ENCODE results near the gene ASIC2.

DNA sequence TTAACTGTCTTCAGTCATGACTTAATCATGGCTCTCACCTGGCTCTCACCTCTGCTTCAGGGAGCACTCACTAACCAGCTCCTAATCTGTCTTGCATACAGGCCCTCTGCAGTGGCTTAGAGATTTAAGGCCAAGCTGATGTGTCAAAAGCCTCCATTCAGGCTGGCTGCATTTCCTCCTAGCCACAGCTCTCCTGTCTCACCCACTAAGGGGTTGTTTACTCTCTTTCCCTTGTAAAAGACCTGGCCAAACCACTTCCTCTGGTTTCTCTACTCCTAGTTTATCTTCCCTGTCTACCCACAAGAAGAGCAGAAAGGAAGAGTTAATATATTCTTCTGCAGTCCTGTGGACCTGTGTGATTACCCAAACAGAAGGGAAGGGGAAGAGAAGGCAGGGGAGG, 9.3 kb upstream of the ASIC2 start:
- TF ChIP-seq CTCF (IDR thresholded peaks at IDR 0.05; ENCODE audit: low read depth, low read length, poor library complexity, severe bottlenecking), result no peak
- TF ChIP-seq EZH2phosphoT487 (IDR thresholded peaks at IDR 0.05; ENCODE audit: borderline replicate concordance, low read length), result no peak
